Astrocyte (in vitro differentiated cells and primary cell): ENCODE results near the gene PARVB. TPM values are rescaled to one million over a fixed set of nuclear protein-coding genes. Genes with fewer than 3 reads are reported as not detected.

Experiments used
- DNase-seq: peaks from one replicate; pipeline ENCODE4 v3.0.0-alpha.2; 2010; ENCODE audit warnings: low read depth
- FAIRE-seq: peaks from 2 replicates; lab custom pipeline; 2011; peaks lifted over from hg19 to GRCh38; lab: Jason Lieb, UNC
- H2AFZ ChIP-seq: 2 replicates; pipeline ENCODE4 v1.6.0; 2012; ENCODE audit warnings: low read depth, low read length, inconsistent platforms
- H3K27ac ChIP-seq: 2 replicates; pipeline ENCODE4 v1.5.1; 2011; ENCODE audit warnings: low read depth, low read length, inconsistent platforms
- H3K27me3 ChIP-seq: 2 replicates; pipeline ENCODE4 v1.6.0; 2011; ENCODE audit warnings: low read length, inconsistent platforms; ENCODE audit not compliant: insufficient read depth
- H3K36me3 ChIP-seq: 2 replicates; pipeline ENCODE4 v1.5.1; 2011; ENCODE audit warnings: low read length, inconsistent platforms; ENCODE audit not compliant: insufficient read depth
- H3K4me1 ChIP-seq: 2 replicates; pipeline ENCODE4 v1.5.1; 2011; ENCODE audit warnings: low read length, inconsistent platforms; ENCODE audit not compliant: insufficient read depth
- H3K4me2 ChIP-seq: 2 replicates; pipeline ENCODE4 v1.6.0; 2012; ENCODE audit warnings: low read length, inconsistent platforms
- H3K4me3 ChIP-seq: 2 replicates; pipeline ENCODE4 v1.5.1; 2011; ENCODE audit warnings: low read depth, mild to moderate bottlenecking, low read length, inconsistent platforms; ENCODE audit not compliant: insufficient read depth
- H3K79me2 ChIP-seq: 2 replicates; pipeline ENCODE4 v1.6.0; 2012; ENCODE audit warnings: mild to moderate bottlenecking, low read length, inconsistent platforms; ENCODE audit not compliant: insufficient read depth
- H3K9ac ChIP-seq: 2 replicates; pipeline ENCODE4 v1.6.0; 2012; ENCODE audit warnings: mild to moderate bottlenecking, low read length, inconsistent platforms
- H3K9me3 ChIP-seq: 2 replicates; pipeline ENCODE4 v1.5.1; 2012; ENCODE audit warnings: low read depth, mild to moderate bottlenecking, low read length, inconsistent platforms; ENCODE audit not compliant: insufficient read depth
- H4K20me1 ChIP-seq: 2 replicates; pipeline ENCODE4 v1.6.0; 2012; ENCODE audit warnings: low read length, inconsistent platforms; ENCODE audit not compliant: insufficient read depth
- H3K27ac Mint-ChIP-seq: one replicate; pipeline ENCODE4 v1.8.0; 2021; ENCODE audit warnings: mild to moderate bottlenecking, mixed read lengths; ENCODE audit not compliant: unreplicated experiment
- H3K27me3 Mint-ChIP-seq: one replicate; pipeline ENCODE4 v1.8.0; 2021; ENCODE audit warnings: low read depth, mixed read lengths; ENCODE audit not compliant: unreplicated experiment
- H3K36me3 Mint-ChIP-seq: one replicate; pipeline ENCODE4 v1.8.0; 2021; ENCODE audit warnings: low read depth, mixed read lengths; ENCODE audit not compliant: unreplicated experiment
- H3K4me1 Mint-ChIP-seq: one replicate; pipeline ENCODE4 v1.8.0; 2021; ENCODE audit warnings: low read depth, mixed read lengths; ENCODE audit not compliant: unreplicated experiment
- H3K4me3 Mint-ChIP-seq: one replicate; pipeline ENCODE4 v1.8.0; 2021; ENCODE audit warnings: mild to moderate bottlenecking, moderate library complexity, mixed read lengths; ENCODE audit not compliant: unreplicated experiment
- H3K9me3 Mint-ChIP-seq: one replicate; pipeline ENCODE4 v1.8.0; 2021; ENCODE audit warnings: mild to moderate bottlenecking, mixed read lengths; ENCODE audit not compliant: unreplicated experiment
- EZH2 ChIP-seq: IDR thresholded peaks from 2 replicates; pipeline ENCODE4 v1.6.1; 2012; ENCODE audit warnings: mild to moderate bottlenecking, low read length, inconsistent platforms; ENCODE audit not compliant: insufficient read depth
- total RNA-seq: library from RNA; stranded (reverse); gene quantifications from 2 replicates; pipeline ENCODE4 v1.2.1, GENCODE V29; 2021
- TF ChIP-seq, protein P1 (sequence below): IDR thresholded peaks from 2 replicates; pipeline ENCODE4 v1.5.1; 2011; ENCODE audit warnings: low read depth, mild to moderate bottlenecking, inconsistent platforms, low read length, moderate library complexity; ENCODE audit not compliant: insufficient read depth

Gene PARVB
- total RNA-seq, 1 donor from 2014 or later: 22.0 TPM

DNA sequence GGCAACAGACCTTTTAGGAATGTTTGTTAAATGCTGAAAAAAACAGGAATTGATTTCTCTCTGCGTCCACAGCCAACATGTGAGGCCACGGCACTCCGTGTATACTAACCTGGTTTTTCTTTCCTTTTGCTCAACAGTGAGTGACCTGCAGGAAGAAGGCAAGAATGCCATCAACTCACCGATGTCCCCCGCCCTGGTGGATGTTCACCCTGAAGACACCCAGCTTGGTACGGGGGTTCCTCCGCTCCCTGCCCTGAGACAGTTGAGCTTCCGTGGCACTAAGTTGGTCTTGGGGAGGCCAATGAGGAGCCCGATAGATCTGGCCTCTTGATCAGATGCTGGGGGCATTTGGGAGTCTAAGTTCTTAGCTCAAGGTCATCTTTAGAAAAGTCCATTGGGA lies 69.7 kb downstream of the PARVB start:
- DNase-seq: no peak
- Mint-ChIP-seq H3K4me1 (no peaks in the 10 kb centered on the region), H3K27ac (no peak overlapping the region), H3K27me3 (peaks cover 14% of the 10 kb centered on the region), H3K4me3 (no peak overlapping the region), H3K9me3 (peaks cover 2% of the 10 kb centered on the region), H3K36me3 (peaks cover 7% of the 10 kb centered on the region)
- no peak overlapping the region for H3K4me2 ChIP-seq
- no peak overlapping the region for H3K4me3 ChIP-seq
- no peaks in the 10 kb centered on the region for H3K79me2 ChIP-seq
- no peaks in the 10 kb centered on the region for H3K36me3 ChIP-seq
- H4K20me1 ChIP-seq: peaks cover 24% of the 10 kb centered on the region
- H3K9ac ChIP-seq: no peak overlapping the region
- H3K27ac ChIP-seq: no peak overlapping the region
- no peaks in the 10 kb centered on the region for H3K9me3 ChIP-seq
- H3K4me1 ChIP-seq: peaks cover 6% of the 10 kb centered on the region
- no peaks in the 10 kb centered on the region for H3K27me3 ChIP-seq
- H2AFZ ChIP-seq: no peak overlapping the region
- no peak for FAIRE-seq
- TF ChIP-seq, protein P1, sequence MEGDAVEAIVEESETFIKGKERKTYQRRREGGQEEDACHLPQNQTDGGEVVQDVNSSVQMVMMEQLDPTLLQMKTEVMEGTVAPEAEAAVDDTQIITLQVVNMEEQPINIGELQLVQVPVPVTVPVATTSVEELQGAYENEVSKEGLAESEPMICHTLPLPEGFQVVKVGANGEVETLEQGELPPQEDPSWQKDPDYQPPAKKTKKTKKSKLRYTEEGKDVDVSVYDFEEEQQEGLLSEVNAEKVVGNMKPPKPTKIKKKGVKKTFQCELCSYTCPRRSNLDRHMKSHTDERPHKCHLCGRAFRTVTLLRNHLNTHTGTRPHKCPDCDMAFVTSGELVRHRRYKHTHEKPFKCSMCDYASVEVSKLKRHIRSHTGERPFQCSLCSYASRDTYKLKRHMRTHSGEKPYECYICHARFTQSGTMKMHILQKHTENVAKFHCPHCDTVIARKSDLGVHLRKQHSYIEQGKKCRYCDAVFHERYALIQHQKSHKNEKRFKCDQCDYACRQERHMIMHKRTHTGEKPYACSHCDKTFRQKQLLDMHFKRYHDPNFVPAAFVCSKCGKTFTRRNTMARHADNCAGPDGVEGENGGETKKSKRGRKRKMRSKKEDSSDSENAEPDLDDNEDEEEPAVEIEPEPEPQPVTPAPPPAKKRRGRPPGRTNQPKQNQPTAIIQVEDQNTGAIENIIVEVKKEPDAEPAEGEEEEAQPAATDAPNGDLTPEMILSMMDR: no peak
- TF ChIP-seq EZH2: no peak

DNA sequence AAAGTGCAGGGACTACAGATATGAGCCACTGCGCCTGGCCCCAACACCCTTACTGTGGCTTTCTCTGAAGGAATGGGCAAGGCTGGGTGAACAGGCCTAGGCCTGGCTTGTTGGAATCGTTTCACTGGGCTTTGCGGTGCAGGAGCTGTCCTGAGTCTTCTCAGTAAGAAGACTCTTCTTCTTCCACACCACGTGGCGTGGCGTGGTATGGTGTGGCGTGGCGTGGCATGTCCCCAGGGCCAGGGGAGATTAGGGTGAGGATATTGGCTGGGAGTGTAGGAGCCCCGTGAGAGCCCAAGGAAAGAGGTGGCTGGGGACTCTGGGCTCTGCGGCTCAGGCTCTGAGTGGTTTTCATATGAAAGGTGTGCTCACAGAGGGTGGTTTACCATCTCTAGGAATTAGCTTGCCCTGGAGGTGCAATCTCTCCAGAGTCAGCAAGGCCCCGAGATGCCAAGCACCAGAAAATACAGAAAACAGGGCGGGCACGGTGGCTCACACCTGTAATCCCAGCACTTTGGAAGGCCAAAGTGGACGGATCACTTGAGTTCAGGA lies 70.7 kb downstream of the PARVB start:
- Histone ChIP-seq H3K27me3 (no peaks in the 10 kb centered on the region), H2AFZ (no peak overlapping the region), H3K9ac (no peak overlapping the region), H3K27ac (no peak overlapping the region), H3K79me2 (no peaks in the 10 kb centered on the region), H3K4me2 (no peak overlapping the region), H3K4me1 (no peaks in the 10 kb centered on the region), H3K36me3 (no peaks in the 10 kb centered on the region), H3K4me3 (no peak overlapping the region), H4K20me1 (peaks cover 21% of the 10 kb centered on the region), H3K9me3 (no peaks in the 10 kb centered on the region)
- TF ChIP-seq EZH2: no peak
- TF ChIP-seq, protein P1: no peak
- FAIRE-seq (no peak), DNase-seq (no peak)
- Mint-ChIP-seq H3K27me3 (peaks cover 17% of the 10 kb centered on the region), H3K9me3 (peaks cover 2% of the 10 kb centered on the region), H3K4me1 (no peaks in the 10 kb centered on the region), H3K27ac (no peak overlapping the region), H3K4me3 (no peak overlapping the region), H3K36me3 (peaks cover 7% of the 10 kb centered on the region)

DNA sequence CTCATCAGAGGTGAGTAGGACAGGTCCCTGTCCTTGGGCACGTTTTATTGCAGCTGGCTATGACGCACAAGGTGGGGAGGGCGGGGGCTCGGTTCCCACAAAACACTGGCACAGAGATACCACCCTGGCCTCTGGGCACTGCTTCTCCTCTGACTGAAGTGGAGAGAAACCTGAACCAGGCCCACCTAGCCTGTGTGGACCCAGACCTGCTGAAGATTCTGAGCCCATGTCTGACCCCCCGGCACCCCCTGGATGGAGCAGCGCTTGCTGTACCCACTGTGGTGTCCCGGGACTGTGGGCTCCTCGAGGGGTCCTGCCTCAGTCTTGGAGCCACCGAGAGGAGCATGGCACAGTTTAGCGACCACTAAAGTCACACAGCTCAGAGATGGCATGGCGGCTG lies 72.6 kb downstream of the PARVB start:
- H3K4me1 Mint-ChIP-seq: no peaks in the 10 kb centered on the region
- no peaks in the 10 kb centered on the region for H3K9me3 ChIP-seq
- H4K20me1 ChIP-seq: peaks cover 10% of the 10 kb centered on the region
- H3K36me3 ChIP-seq: no peaks in the 10 kb centered on the region
- no peak for DNase-seq
- no peak overlapping the region for H3K27ac ChIP-seq
- peaks cover 2% of the 10 kb centered on the region for H3K9me3 Mint-ChIP-seq
- no peaks in the 10 kb centered on the region for H3K4me1 ChIP-seq
- H3K4me3 Mint-ChIP-seq: no peak overlapping the region
- no peak overlapping the region for H3K4me3 ChIP-seq
- peaks cover 7% of the 10 kb centered on the region for H3K36me3 Mint-ChIP-seq
- H3K27ac Mint-ChIP-seq: no peak overlapping the region
- no peak overlapping the region for H3K9ac ChIP-seq
- H3K27me3 Mint-ChIP-seq: peaks cover 15% of the 10 kb centered on the region
- FAIRE-seq: no peak
- H3K4me2 ChIP-seq: no peak overlapping the region
- no peaks in the 10 kb centered on the region for H3K27me3 ChIP-seq
- no peaks in the 10 kb centered on the region for H3K79me2 ChIP-seq
- no peak overlapping the region for H2AFZ ChIP-seq
- TF ChIP-seq, protein P1: no peak
- TF ChIP-seq EZH2: no peak
